Subcutaneous adipose tissue (tissue), 4 donors: Measurements from ENCODE around the gene GLRX3. TPM values are rescaled to one million over a fixed set of nuclear protein-coding genes. Genes with fewer than 3 reads are reported as not detected.

Experiments
- total RNA-seq, 4 donors: library from RNA; depleted of rRNA; stranded (reverse); fragments of >200 nt; gene quantifications; one replicate each; pipeline ENCODE4 v1.1.0, GENCODE V29; 2016
- TF ChIP-seq, protein P1 (sequence below): fragments of 450-650 bp; IDR thresholded peaks from one replicate; pipeline ENCODE4 v1.5.1; 2016; ENCODE audit warnings: low read depth, mild to moderate bottlenecking, control low read depth, antibody characterized with exemption, moderate library complexity

Gene GLRX3
- total RNA-seq, 4 donors from 2014 or later = 39.0 to 58.0 (median 45.1) TPM

- TF ChIP-seq, protein P1, sequence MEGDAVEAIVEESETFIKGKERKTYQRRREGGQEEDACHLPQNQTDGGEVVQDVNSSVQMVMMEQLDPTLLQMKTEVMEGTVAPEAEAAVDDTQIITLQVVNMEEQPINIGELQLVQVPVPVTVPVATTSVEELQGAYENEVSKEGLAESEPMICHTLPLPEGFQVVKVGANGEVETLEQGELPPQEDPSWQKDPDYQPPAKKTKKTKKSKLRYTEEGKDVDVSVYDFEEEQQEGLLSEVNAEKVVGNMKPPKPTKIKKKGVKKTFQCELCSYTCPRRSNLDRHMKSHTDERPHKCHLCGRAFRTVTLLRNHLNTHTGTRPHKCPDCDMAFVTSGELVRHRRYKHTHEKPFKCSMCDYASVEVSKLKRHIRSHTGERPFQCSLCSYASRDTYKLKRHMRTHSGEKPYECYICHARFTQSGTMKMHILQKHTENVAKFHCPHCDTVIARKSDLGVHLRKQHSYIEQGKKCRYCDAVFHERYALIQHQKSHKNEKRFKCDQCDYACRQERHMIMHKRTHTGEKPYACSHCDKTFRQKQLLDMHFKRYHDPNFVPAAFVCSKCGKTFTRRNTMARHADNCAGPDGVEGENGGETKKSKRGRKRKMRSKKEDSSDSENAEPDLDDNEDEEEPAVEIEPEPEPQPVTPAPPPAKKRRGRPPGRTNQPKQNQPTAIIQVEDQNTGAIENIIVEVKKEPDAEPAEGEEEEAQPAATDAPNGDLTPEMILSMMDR = no peak
These were observed 60.6 kb downstream of the GLRX3 start for GRCh38 chr10:130196511-130197487.

GRCh38 chr10:130198651-130199050 is 62.5 kb downstream of the GLRX3 start:
- TF ChIP-seq, protein P1 = no peak

DNA sequence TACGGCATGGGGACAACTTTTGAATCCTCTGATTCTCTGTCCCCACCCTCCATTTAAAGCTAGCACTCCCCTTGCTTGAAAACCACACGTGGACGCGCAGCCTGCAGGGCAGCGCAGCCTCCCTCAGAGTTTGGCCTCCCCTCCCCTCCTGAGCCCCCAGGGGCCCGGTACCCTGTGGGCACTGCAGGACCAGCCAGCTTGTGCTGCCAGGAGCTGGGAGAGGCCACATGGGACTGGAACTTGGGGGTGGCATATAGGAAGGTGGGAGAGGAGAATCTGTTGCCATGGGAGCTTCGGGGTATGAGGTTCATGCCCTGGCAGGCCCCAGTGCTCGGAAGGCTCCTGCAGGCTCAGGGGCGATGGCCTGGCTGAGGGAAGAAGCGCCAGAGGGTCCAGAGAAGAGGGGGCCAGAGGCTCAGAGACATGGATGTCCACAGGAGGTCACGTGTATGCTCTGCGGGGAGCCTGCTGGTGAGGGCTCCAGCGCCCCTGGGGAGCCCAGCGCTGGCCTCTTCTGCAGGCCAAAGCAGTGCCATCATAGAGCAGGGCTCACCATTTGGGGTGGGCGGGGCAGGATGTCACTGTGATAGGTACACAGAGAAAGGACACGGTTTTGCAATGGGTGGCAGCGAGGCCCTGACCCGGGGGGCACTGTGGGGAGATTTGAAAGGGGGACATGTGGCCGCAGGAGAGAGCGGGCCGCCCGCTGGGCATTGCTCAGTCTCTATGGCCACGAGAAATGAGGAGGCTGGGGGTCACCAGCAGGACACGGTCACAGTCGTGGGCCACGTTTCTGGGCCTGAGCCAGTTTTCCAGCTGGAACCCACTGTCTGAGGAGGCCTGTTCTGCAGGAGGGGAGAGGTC is 64.2 kb downstream of the GLRX3 start:
- TF ChIP-seq, protein P1 = no peak

DNA sequence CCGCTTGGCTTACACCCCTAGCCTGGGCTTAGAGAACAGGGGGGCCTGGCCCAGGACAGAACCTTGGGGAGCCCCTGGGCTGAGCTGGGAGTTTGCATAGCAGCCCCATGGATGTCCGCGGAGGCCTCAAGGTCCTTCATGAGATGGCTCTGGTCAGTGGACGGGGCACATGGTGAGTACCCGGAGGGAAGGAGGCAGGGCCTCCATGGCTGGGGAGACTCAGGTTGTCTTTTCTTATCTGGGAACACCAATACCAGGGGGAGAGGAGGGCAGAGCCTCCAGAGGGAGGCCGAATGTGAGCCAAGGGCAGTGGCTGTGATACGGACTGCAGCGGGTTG is 64.8 kb downstream of the GLRX3 start:
- TF ChIP-seq, protein P1 = no peak

DNA sequence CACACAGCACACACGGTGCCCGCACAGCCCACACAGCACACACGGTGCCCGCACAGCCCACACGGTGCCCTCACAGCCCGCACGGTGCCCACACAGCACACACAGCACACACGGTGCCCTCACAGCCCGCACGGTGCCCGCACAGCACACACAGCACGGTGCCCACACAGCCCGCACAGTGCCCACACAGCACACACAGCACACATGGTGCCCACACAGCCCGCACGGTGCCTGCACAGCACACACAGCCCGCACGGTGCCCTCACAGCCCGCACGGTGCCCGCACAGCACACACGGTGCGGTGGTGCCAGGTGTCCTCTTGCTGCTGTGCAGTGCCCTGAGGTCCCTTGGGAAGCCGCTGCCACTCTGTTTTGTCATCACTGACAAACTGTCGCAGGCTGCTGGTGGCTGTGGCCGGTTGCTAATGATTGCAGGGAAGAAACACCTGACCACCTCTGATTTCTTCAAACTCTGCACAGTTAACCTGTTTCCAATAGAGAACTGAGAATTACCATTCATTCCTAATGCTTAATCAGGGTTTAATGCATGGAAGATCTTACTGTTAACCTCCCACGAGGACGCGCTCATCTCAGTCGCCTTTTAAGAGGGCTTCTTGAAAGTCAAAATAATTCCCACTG is 66.9 kb downstream of the GLRX3 start:
- TF ChIP-seq, protein P1 = no peak

DNA sequence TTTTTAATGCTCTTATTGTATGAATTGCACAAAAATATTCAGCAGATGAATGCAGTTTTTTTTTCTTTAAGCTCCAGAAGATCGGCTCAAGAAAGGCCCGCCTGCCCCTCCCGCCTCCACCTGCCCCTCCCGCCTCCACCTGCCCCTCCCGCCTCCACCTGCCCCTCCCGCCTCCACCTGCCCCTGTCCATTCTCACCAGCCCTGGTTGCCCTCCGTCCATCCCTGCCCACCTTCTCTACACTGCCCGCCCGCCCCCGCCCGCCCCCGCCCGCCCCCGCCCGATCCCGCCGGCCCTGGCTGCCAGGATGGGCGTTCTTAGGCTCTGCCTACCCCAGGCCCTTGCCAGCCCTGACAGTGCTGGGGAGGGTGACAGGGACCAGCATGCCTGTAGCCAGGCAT is 67.4 kb downstream of the GLRX3 start:
- TF ChIP-seq, protein P1 = no peak
